AG20443 (cell line): Measurements from ENCODE around the gene CLDN14.

Experiments
- DNase-seq: peaks from one replicate; pipeline ENCODE4 v3.0.0; 2012; ENCODE audit warnings: low spot score, mixed read lengths

CLDN14 gene, protein sequence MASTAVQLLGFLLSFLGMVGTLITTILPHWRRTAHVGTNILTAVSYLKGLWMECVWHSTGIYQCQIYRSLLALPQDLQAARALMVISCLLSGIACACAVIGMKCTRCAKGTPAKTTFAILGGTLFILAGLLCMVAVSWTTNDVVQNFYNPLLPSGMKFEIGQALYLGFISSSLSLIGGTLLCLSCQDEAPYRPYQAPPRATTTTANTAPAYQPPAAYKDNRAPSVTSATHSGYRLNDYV

GRCh38 chr21:36479415-36480402 is at the start of gene CLDN14:
Gene CLDN14 (minus strand): TSS chr21:36480122. CDS start chr21:36461695, 18,427 bp downstream.
- peak; percentile 43 for DNase-seq

- DNase-seq = no peak
Observed at GRCh38 chr21:36528716-36529115, 48.8 kb upstream of the CLDN14 start.

DNA sequence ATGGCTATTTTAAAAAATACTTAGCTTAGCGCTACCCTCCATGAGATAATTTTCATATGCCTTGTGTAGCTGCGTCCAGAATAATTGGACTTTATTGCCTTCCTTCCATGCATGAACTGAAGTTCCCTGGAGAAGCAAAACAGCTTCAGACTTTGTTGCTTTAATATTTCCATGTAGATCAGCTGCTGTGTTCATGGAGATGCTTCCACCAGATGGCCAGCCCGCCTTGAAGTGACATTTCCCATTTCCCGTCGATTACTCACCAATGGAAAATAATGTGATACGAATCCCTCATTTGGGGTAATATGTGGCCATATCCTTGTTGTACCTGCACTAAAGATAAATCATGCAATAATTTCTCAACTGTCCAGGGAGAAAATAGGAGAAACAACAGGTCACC is 47.4 kb upstream of the CLDN14 start:
- no peak for DNase-seq

DNA sequence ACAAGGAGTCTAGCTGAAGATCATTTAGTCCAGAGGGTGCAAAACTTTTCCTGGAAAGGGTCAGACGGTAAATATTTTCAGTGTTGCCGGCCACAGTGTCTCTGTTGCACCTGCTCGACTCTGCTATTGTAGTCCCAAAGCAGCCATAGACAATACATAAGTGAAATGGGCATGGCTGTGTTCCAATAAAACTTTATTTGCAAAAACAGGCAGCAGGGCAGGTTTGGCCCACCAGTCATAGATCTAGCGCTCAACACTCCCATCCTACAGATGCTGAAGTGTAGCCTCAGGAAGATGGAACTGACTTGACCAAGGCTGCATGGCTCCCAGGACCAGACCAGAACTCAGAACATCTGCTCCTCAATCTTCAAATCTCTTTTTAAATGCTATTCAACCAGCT is 46.2 kb upstream of the CLDN14 start:
- DNase-seq = no peak

DNA sequence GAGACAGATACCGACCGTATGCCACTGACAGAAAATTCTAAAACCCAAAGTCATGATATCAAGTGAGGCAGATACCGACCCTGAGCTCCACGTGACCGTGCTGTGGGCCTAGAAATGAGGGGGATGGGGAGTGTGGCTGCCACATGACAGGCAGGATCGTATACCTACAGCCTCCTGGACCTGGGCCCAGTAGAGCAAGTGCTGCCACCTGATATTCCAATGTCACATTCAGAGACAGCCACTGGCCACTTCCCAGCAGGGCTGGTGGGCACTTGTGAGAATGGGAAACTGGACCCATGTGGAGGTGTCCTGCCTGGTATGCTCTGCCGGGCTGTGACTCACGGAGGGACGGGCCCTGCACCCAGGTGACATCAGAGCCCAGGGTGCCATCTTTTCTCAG is 44.6 kb upstream of the CLDN14 start:
- no peak for DNase-seq

DNA sequence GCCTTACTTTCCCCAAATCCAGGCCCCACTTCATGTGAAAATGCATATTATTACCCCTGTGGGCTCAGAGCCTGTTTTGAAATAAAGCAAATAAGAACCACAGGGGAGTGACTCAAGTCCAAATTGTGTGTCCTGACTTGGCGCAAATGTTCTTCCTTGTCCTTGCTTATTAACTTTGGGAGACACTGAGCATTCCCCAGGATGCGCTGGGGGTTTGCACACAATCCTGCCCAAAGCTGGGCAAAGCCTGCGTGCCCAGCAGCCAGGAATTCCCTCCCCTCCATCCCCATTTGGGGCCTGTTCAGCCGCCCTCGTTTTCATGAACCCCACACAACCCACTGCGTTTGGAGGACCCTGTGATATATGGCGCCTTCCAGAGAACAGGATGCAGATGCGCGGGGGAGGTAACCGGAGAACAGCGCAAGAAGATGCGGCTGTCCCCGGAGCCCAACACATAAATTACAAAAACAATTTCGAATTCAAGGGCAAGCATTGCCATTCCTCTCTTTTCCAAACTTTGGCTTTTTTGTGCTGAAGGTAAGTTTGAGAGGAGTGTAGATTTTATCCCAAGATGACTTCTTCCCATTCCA is 42.4 kb upstream of the CLDN14 start:
- DNase-seq = no peak

- no peak for DNase-seq
Observed at GRCh38 chr21:36518883-36519492, 39.1 kb upstream of the CLDN14 start.

DNA sequence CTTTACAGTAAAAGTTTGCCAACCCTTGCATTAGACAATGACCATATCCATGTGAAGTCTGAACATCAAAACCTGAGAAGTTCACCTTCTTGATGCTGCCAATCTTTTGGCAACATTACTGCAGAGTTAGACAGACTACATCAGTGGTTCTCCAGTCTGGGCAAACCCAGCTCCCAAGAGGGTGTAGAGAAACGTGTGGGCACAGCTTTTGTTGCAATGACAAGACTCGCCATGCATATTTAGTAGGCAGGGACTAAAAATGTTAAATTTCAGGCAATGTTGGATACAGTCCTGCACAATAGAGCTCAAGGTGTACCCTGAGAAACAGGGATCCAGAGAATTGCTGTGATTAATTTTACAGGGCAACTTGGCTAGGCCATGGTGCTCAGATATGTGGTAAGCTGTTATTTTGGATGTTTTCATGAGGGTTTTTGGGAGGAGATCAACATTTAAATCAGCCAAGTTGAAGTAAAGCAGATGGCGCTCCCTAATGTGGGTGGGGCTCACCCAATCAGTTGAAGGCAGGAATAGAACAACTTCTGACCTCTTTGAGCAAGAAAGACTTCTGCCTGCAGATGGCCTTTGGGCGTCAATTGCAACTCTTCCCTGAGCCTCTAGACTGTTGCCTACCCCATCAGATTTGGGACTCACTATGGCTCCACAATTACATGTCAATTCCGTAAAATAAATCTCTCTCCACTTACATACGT is 37.6 kb upstream of the CLDN14 start:
- DNase-seq = no peak

DNA sequence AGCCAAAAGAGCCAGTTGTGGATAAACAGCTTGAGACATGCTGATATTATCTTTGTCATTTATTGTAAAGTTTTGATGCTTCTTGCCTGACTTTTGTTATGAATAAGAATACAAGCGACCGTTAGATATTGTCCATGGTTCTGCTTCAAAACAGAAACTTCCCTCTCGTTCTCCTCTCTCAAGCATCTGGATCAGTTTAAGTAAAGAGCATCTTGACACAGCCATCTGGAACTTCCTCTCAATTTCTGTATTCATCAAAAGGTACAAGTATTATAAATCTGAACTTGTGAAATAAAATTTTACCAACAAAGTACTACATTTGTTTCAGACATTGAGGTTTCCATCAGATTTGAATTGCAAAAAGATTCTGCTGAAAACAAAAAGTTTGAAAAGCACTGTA is 36.4 kb upstream of the CLDN14 start:
- no peak for DNase-seq

DNA sequence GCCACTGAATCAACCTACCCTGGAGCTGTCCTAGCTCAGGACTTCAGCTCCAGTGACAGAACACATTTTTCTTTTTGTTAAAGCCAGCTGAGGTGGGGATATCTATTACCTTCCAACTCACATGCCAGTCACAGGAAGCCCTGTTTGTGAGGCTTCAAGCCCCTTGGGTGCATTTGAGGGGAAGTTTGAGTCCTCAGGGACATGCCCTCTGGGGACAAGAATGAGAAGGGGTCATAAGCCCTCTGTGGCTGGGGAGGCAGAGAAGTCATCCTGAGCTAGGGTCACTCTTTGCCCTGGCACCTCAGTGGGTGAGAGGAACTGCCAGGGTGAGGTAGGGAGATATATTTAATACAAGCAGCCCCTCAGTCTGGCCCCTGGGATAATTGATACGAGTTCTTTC is 33.5 kb upstream of the CLDN14 start:
- DNase-seq = no peak

GRCh38 chr21:36512971-36513370 is 33.0 kb upstream of the CLDN14 start:
- DNase-seq = no peak

GRCh38 chr21:36511484-36512220 is 31.7 kb upstream of the CLDN14 start:
- peak; percentile 66 for DNase-seq

GRCh38 chr21:36510911-36511310 is 31.0 kb upstream of the CLDN14 start:
- DNase-seq = no peak

DNA sequence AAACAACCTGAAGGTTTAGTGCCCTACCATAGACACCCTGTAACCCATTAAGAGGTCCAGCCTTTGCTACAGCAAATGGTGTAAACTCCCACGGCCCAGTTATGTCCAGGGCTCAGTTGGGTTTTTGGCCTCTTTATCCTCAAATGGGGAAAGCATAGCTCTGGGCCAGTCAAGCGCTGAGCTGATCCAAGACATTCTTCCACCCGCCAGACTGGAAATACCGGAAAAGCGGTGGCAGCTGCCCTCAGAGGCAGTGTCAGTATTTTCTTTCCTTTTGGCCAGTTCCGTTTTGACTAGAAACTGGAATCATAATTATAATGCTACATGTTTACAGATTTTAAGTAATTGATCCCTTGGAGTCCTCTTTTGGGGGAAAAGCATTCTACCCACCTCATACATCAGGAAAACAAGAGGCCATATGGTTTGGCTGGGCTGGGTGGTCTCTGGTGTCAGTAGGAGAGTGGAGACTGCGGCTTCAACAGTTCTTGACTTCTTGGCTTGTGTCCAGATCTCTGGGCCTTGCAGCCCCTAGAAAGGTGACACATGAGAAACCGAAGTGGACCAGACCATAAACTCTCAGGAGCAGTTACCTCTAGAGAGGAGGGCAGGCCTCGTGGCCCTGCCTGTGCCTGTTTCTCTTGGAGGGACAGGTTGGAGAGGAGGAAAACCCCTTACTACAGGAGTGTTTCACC is 30.2 kb upstream of the CLDN14 start:
- no peak for DNase-seq

- no peak for DNase-seq
Observed at GRCh38 chr21:36508948-36509347, 29.0 kb upstream of the CLDN14 start.

- DNase-seq = no peak
Observed at GRCh38 chr21:36507397-36508018, 27.6 kb upstream of the CLDN14 start.

GRCh38 chr21:36506482-36506881 is 26.6 kb upstream of the CLDN14 start:
- DNase-seq = no peak

- DNase-seq = peak; percentile 39
Observed at GRCh38 chr21:36504067-36505058, 24.4 kb upstream of the CLDN14 start.

GRCh38 chr21:36502365-36502764 is 22.4 kb upstream of the CLDN14 start:
- no peak for DNase-seq
